RWPE2 (cell line): ENCODE results near the gene MMP14.
A peak's percentile ranks its signal among the peaks of the same experiment; 100 is the strongest.

Experiments
- ATAC-seq: fragments of 200-7000 bp; cut with Tn5 transposase; 3 replicates; pipeline ENCODE4 v1.9.1; 2021; ENCODE audit warnings: low read depth
- DNase-seq: peaks from one replicate; pipeline ENCODE4 v3.0.0-alpha.2; 2020; ENCODE audit warnings: low spot score
- H3K27ac ChIP-seq: fragments of 450-650 bp; 2 replicates; pipeline ENCODE4 v1.5.1; 2017; ENCODE audit warnings: mild to moderate bottlenecking; ENCODE audit not compliant: poor library complexity, severe bottlenecking
- H3K27me3 ChIP-seq: fragments of 250-450 bp; sonication (Bioruptor Pico); 2 replicates; pipeline ENCODE4 v1.5.1; 2021; ENCODE audit warnings: mild to moderate bottlenecking, moderate library complexity; ENCODE audit not compliant: insufficient read depth, poor library complexity, severe bottlenecking
- H3K36me3 ChIP-seq: fragments of 250-450 bp; sonication (Bioruptor Pico); 2 replicates; pipeline ENCODE4 v1.5.1; 2020; ENCODE audit warnings: low read depth, mild to moderate bottlenecking, moderate library complexity
- H3K4me1 ChIP-seq: fragments of 250-450 bp; sonication (Bioruptor Pico); 2 replicates; pipeline ENCODE4 v1.5.1; 2021; ENCODE audit warnings: mild to moderate bottlenecking, moderate library complexity; ENCODE audit not compliant: insufficient read depth, poor library complexity, severe bottlenecking
- H3K4me3 ChIP-seq: fragments of 250-450 bp; sonication (Bioruptor Pico); 2 replicates; pipeline ENCODE4 v1.5.1; 2021; ENCODE audit warnings: mild to moderate bottlenecking, moderate library complexity; ENCODE audit not compliant: severe bottlenecking
- H3K9me3 ChIP-seq: fragments of 250-450 bp; sonication (Bioruptor Pico); 2 replicates; pipeline ENCODE4 v1.5.1; 2021; ENCODE audit warnings: mild to moderate bottlenecking, moderate library complexity; ENCODE audit not compliant: severe bottlenecking
- CTCF ChIP-seq: fragments of 450-650 bp; IDR thresholded peaks from one replicate; pipeline ENCODE4 v1.5.1; 2017; ENCODE audit warnings: mild to moderate bottlenecking, moderate library complexity; ENCODE audit not compliant: poor library complexity, severe bottlenecking

Gene MMP14

GRCh38 chr14:22793976-22794375 is 42.4 kb upstream of the MMP14 start:
- no peaks in the 10 kb centered on the region for H3K27me3 ChIP-seq
- TF ChIP-seq CTCF, result no peak

GRCh38 chr14:22794551-22794951 is 41.8 kb upstream of the MMP14 start:
- Histone ChIP-seq H3K27me3 (no peaks in the 10 kb centered on the region), H3K36me3 (no peaks in the 10 kb centered on the region), H3K4me1 (peaks cover 9% of the 10 kb centered on the region), H3K9me3 (no peaks in the 10 kb centered on the region), H3K4me3 (no peak overlapping the region), H3K27ac (no peak overlapping the region)
- DNase-seq (no peak), ATAC-seq (no peak)
- TF ChIP-seq CTCF, result no peak

More at GRCh38 chr14:22793976-22794375, 42.4 kb upstream of the MMP14 start:
- H3K4me3 ChIP-seq, result no peak overlapping the region
- no peak for ATAC-seq
- DNase-seq, result no peak
- peaks cover 14% of the 10 kb centered on the region for H3K4me1 ChIP-seq
- no peaks in the 10 kb centered on the region for H3K9me3 ChIP-seq
- no peak overlapping the region for H3K27ac ChIP-seq
- no peaks in the 10 kb centered on the region for H3K36me3 ChIP-seq

- Histone ChIP-seq H3K27me3 (no peaks in the 10 kb centered on the region), H3K4me1 (peaks cover 1% of the 10 kb centered on the region), H3K4me3 (no peak overlapping the region), H3K27ac (no peak overlapping the region), H3K36me3 (no peaks in the 10 kb centered on the region), H3K9me3 (no peaks in the 10 kb centered on the region)
- no peak for TF ChIP-seq CTCF
- ATAC-seq, result peak; percentile 49; the same call in 2 of the 3 replicates
- no peak for DNase-seq
Observed at GRCh38 chr14:22796087-22796707, 40.2 kb upstream of the MMP14 start.

GRCh38 chr14:22797017-22797917 is 39.1 kb upstream of the MMP14 start:
- Histone ChIP-seq H3K27ac (no peak overlapping the region), H3K4me1 (no peaks in the 10 kb centered on the region), H3K36me3 (no peaks in the 10 kb centered on the region), H3K9me3 (no peaks in the 10 kb centered on the region), H3K27me3 (no peaks in the 10 kb centered on the region), H3K4me3 (no peak overlapping the region)
- ATAC-seq (peak; percentile 17; the same call in 1 of the 3 replicates), DNase-seq (no peak)
- TF ChIP-seq CTCF, result no peak
